Measurements from ENCODE around the gene PSAP.

Gene PSAP

DNA sequence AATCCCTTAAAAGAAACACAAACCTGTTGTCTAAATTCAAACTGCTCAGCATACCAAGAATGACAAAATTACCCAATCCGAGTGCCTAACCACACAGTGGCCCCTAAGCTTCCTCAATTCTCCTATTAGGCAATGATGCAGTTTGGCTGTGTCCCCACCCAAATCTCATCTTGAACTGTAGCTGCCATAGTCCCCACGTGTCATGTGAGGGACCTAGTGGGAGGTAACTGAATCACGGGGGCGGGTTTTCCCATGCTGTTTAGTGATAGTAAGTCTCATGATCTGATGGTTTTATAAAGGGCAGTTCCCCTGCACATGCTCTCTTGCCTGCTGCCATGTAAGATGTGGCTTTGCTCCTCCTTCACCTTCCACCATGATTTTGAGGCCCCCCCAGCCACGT is 21.9 kb downstream of the PSAP start:
- no peak for DNase-seq (ENCODE audit: low read depth in 3 of 3)

GRCh38 chr10:71828702-71829101 is 22.3 kb downstream of the PSAP start:
- DNase-seq (ENCODE audit: low read depth in 3 of 3), result no peak

DNA sequence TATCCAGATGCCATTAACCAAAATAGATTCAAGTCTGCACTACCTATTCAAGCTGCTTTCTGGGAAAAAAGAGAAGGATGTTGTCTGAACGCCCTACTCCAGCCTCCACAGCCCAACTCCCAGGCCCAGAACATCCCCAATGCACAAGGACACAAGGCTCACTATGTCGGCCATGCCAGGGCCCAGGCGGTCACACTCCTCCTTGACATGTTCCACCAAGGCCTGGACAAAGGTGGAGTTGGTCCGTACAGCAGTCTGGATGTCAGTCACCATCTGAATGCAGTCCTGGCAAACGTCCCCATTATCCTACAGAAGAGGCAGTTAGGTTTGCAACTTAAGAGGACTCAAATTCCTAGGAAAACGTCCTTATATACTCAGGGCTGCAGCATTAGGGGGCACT is 23.2 kb downstream of the PSAP start:
- no peak for DNase-seq (ENCODE audit: low read depth in 3 of 3)

GRCh38 chr10:71825217-71825616 is 25.8 kb downstream of the PSAP start:
- no peak for DNase-seq (ENCODE audit: low read depth in 3 of 3)

DNA sequence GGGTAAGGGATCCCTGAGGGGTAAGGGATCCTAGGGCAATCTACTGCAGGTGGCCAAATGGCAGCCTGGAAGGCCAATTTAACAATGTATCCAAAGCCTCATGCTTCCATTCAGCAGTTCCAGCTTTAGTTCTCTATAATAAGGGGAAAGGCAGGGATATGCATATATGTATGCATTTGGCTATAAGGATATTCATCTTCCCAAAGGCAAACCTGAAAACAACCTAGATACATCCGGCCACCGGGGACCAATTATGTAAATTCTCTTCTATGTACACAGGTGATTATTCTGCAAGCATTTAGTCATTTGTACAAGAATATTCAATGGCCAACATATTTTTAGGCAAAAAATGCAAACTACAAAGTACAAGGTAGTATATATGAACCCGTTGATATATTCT is 26.7 kb downstream of the PSAP start:
- DNase-seq (ENCODE audit: low read depth in 3 of 3), result no peak

DNA sequence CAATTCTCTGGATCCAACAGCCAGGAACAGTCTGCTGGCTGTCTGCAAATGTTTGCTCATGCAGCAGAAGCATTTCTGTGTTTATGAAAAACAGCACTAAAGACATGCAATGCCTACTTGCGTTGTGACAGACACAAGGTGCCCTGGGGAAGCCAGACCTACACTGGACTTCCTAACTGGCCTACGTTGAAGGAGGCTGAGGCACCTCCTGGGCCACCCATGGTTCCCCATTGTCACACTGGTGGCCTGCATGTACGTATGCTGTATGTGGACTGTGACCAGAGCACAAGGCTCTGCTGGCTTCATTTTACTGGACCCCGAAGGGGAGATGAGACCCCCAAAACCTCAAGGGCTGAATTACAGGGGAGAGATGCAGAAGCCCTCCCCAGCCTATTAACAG is 27.7 kb downstream of the PSAP start:
- no peak for DNase-seq (ENCODE audit: low read depth in 3 of 3)

DNA sequence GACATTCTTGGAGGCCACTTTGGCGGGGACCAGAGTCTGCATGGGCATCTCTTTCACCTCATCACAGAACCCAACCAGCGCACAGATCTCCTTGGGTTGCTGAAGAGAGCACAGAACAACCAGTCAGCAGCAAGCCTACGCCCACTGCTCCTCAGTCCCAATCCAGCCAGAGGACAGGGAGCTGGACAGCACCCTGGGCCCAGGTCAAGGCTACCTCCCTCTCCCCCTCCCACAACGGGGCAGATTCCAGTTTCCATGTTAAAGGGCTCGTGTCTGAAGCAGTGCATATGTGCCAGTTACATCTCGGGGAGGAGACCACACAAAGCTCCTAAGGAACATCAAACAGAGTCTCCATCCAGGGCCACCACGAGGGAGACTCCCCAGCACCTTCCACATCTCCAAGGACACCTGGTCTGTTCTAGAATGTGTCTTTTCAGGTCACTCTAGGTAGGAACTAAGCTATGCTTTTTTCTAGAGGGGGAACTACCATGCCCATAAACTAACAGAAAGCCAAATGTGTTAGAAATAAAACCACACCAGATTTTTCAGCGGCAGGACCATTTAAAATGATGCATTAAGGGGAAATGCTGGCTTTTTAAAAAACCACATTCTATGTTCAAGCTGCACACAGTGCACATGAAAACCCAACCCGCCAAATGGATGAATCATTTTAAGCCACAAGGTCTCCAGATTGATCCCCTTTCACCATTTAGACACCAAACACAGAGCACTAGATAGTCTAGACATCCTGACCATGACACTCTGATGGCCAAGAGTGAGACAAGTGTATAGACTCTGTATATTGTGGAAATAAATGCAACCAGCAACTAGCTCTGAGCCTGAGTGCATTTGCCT is 28.9 kb downstream of the PSAP start:
- DNase-seq (ENCODE audit: low read depth in 3 of 3), result no peak

GRCh38 chr10:71820966-71821365 is 30.1 kb downstream of the PSAP start:
- no peak for DNase-seq (ENCODE audit: low read depth in 3 of 3)

DNA sequence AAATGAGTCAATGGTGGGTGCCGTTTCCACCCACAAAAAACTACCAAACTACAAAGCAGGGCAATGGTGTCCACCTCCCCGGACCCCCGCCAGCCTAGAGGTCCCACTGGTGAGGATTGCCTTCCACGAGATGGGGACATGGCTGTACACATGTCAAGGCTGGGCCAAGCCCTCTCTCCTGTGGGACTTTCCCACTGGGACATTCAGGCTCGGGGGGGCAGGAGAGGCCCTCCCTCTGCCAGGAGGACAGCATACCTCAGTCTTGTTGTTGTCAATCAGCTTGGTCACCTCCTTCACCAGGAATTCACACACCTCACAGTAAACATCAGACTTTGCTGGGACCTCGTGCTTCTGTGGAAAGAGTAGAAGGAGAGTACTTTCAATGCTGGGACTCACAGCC is 31.1 kb downstream of the PSAP start:
- DNase-seq (ENCODE audit: low read depth in 3 of 3), result no peak

DNA sequence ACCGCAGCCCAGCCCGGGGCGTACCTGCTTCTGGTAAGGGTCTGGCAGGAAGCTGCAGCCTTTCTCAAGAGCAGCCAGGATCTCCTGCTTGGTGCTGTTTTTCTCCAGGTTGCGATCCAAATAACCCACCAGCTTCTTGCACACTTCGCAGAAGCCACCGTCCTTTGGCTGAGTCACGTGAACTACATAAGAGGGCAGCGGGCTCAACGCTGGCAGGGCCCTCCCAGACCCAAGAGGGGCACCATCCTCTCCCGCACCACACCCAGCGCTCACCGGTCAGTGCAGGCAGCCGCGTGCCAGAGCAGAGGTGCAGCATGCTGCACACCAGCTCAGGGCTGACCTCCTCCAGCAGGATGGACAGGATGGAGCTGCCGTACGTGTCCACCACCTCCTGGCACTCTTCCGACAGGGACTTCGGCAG is 31.6 kb downstream of the PSAP start:
- DNase-seq (ENCODE audit: low read depth in 3 of 3), result no peak

- DNase-seq (ENCODE audit: low read depth in 3 of 3), result no peak
Observed at GRCh38 chr10:71818674-71819260, 32.3 kb downstream of the PSAP start.

DNA sequence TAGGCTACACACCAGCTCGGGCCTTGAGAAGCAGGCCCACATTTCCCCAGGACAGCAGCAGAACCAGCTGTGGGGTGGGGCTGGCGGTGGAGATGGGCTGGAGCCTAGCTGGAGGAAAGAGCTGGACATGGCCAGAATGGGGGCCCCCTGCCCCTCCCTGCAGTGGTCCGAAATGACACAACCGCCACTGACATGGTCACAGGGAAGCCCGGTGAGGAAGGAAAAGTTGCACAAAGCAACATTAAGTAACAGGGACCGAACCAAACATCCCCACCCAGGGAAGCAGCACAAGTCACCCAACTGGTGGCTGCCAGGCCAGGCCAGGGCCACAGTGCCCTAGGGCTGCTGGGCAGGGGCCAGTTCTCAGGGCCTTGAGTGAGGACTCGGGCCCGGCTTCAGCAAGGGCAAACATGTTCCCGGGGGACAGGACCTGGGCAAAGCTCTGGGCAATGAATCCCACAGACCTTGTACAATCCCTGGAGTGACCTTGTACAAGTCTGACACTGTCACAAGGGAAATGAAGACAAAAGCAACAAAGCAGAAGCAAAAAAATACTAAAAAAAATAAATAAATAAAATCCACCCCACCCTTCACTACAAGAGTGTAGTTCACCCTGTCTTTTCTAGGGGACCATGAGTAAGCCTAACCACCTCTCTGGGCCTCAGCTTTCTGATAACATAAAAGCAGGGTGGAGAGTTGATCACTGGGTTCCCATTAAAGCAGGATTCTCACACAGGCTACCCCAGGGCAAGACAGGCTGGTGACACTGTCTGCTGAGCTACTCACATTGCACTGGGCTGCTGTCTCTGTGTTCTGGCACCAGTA is 33.0 kb downstream of the PSAP start:
- no peak for DNase-seq (ENCODE audit: low read depth in 3 of 3)

- DNase-seq (ENCODE audit: low read depth in 3 of 3), result no peak
Observed at GRCh38 chr10:71816936-71817618, 34.0 kb downstream of the PSAP start.

GRCh38 chr10:71816421-71816851 is 34.6 kb downstream of the PSAP start:
- DNase-seq (ENCODE audit: low read depth in 3 of 3), result no peak

- DNase-seq (ENCODE audit: low read depth in 3 of 3), result no peak
Observed at GRCh38 chr10:71815515-71816130, 35.4 kb downstream of the PSAP start.

DNA sequence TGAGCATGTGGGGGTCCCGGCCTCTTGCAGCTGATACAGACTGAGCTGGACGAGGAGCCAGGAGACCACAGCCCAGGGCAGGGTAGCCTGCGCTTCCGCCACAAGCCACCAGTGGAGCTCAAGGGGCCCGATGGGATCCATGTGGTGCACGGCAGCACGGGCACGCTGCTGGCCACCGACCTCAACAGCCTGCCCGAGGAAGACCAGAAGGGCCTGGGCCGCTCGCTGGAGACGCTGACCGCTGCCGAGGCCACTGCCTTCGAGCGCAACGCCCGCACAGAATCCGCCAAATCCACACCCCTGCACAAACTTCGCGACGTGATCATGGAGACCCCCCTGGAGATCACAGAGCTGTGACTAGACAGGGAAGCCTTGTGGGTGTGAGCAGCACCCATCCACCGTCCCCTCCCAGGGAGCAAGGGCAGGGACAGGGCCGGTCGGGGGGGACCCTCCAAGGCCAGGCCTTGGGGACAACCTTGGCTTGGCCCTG is 36.1 kb downstream of the PSAP start:
- DNase-seq (ENCODE audit: low read depth in 3 of 3), result no peak

DNA sequence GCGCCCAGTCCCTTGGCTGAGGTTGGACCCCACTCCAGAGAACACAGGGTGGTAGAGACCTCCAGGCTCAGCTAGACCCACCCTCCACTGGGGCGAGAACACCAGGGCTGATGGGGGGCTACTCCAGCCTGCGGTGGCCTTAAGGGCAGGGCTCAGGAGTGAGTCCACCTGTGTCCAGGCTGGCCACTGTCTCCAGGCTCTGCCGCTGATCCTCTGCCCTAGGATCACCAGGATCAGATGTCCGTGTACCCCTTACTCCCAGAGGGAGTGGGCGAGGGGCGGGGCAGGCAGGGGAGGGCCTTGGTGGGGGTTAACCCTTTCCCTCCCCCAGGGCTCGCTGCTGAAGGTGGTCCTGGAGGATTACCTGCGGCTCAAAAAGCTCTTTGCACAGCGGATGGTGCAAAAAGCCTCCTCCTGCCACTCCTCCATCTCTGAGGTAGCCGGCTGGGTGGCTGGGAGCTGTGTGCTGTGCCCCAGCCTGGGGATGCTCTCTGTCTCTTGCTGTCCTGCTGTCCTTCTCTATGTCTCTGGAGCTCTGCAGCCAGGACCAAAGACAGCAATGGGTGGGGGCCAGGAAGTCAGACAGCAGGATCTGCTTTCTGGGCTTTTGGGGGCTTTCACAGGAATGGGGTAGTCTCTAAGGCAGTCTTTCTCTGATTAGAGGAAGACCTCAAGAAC is 38.0 kb downstream of the PSAP start:
- no peak for DNase-seq (ENCODE audit: low read depth in 3 of 3)

- DNase-seq (ENCODE audit: low read depth in 3 of 3), result peak; percentile 55 to 79 (median 70)
Observed at GRCh38 chr10:71812016-71812912, 38.8 kb downstream of the PSAP start.

GRCh38 chr10:71811351-71811750 is 39.7 kb downstream of the PSAP start:
- DNase-seq (ENCODE audit: low read depth in 3 of 3), result no peak

All from stimulated activated CD4-positive, alpha-beta T cell treated with anti-CD3 and anti-CD28 coated beads, TNF-alpha, amount 100 ng/mL, for 24 hours (primary cell).